ENCODE data around the gene RBP4.

RBP4 gene

DNA sequence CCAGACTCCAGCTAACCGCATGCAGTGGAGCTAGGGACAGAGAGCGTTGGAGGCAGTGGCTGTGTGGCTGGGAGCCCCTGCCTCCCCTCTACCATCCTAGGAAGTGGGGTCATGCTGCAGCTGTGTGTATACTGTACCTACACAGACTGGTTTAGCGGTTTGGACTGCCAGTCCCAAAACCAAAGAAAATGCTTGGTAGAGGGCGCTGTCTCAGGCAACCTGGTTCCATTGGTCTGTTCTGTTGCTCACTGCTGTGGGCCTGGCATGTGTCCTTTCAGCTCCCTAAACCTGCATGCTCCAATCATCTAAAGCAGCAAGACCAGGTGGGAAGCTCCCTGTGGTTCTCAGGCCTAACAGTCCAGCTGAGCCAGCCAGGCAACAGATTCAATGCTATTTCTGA, 4.5 kb downstream of the RBP4 start:
- H3K27me3 ChIP-seq, result peaks cover 0 to 7% of the 10 kb centered on the region in 2 donors
- no peaks in the 10 kb centered on the region for H3K36me3 ChIP-seq
- H3K4me1 ChIP-seq, result peaks cover 0 to 13% (median 8%) of the 10 kb centered on the region in 4 donors
- intact Hi-C loops (cut with DNase I; ENCODE audit: low total_unique reads), result no loop called here
- no peaks in the 10 kb centered on the region for H3K9me3 ChIP-seq
- TF ChIP-seq, protein P1, sequence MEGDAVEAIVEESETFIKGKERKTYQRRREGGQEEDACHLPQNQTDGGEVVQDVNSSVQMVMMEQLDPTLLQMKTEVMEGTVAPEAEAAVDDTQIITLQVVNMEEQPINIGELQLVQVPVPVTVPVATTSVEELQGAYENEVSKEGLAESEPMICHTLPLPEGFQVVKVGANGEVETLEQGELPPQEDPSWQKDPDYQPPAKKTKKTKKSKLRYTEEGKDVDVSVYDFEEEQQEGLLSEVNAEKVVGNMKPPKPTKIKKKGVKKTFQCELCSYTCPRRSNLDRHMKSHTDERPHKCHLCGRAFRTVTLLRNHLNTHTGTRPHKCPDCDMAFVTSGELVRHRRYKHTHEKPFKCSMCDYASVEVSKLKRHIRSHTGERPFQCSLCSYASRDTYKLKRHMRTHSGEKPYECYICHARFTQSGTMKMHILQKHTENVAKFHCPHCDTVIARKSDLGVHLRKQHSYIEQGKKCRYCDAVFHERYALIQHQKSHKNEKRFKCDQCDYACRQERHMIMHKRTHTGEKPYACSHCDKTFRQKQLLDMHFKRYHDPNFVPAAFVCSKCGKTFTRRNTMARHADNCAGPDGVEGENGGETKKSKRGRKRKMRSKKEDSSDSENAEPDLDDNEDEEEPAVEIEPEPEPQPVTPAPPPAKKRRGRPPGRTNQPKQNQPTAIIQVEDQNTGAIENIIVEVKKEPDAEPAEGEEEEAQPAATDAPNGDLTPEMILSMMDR (IDR thresholded peaks at IDR 0.05), result no peak
- no peak overlapping the region for H3K27ac ChIP-seq
- no peak overlapping the region for H3K4me3 ChIP-seq
- no peak for DNase-seq

DNA sequence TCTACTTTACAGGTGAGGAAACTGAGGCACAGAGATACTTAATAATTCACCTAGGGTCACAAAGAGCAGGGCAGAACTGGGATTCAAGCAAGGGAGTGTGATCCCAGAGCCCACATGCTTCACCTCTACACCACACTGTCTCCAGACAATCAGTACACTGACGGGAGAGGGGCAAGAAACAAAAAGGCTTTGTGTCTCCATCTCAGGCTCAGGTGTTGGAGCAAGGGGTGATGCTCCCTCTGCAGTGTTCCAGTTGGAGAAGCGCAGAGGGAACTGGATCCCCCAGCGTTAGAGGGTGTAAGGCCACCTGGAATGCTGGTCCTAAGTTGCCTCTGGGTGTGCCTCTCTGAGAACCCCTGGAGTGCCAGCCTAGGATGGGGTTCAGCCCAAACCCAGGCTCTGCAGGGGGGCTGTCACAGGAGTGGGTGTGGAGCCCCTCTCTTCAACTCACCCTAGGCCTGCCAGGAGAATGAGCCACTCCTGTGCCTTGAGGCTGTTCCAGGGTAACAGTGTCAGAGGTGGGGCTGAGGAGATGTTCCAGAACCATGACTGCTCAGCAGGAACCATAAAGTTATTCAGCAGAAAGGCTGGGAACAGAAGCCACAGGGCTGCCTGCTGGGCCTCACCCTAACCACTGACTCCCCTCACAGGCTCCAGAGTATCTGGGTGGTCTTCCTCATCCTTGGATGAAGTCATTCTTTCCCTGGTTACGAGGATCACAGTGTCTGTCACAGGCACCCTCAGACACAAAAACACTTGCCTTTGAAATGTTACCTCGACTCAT, 5.5 kb downstream of the RBP4 start:
- intact Hi-C loops (cut with DNase I; ENCODE audit: low total_unique reads), result no loop called here
- H3K27ac ChIP-seq, result no peak overlapping the region
- H3K4me1 ChIP-seq, result peaks cover 0 to 4% (median 1%) of the 10 kb centered on the region in 4 donors
- no peak overlapping the region for H3K4me3 ChIP-seq
- peaks cover 0 to 1% of the 10 kb centered on the region in 2 donors for H3K27me3 ChIP-seq
- no peak for DNase-seq
- no peaks in the 10 kb centered on the region for H3K9me3 ChIP-seq
- H3K36me3 ChIP-seq, result no peaks in the 10 kb centered on the region
- TF ChIP-seq, protein P1 (IDR thresholded peaks at IDR 0.05), result no peak

DNA sequence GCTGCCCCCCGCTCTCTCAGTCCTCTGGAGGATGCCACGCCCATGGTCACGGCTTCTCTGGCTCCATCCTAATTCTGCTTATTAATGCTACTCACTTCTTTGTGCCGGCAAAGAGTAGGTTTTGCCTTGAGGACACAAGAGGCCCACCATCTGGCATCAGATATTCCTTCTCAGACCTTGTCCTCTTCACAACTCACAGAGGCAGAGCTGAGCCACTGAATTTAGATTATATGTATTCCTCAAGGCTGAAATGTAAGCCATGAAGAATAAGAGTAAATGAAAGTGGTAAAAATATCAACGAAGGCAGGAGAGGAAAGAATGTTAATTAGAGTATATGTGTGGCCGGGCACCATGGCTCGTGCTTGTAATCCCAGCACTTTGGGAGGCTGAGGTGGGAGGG, 6.5 kb downstream of the RBP4 start:
- H3K9me3 ChIP-seq, result no peaks in the 10 kb centered on the region
- TF ChIP-seq, protein P1 (IDR thresholded peaks at IDR 0.05), result no peak
- no peak overlapping the region for H3K27ac ChIP-seq
- H3K36me3 ChIP-seq, result no peaks in the 10 kb centered on the region
- no peaks in the 10 kb centered on the region for H3K27me3 ChIP-seq
- DNase-seq, result no peak
- H3K4me1 ChIP-seq, result no peaks in the 10 kb centered on the region
- intact Hi-C loops (cut with DNase I; ENCODE audit: low total_unique reads), result no loop called here
- no peak overlapping the region for H3K4me3 ChIP-seq

DNA sequence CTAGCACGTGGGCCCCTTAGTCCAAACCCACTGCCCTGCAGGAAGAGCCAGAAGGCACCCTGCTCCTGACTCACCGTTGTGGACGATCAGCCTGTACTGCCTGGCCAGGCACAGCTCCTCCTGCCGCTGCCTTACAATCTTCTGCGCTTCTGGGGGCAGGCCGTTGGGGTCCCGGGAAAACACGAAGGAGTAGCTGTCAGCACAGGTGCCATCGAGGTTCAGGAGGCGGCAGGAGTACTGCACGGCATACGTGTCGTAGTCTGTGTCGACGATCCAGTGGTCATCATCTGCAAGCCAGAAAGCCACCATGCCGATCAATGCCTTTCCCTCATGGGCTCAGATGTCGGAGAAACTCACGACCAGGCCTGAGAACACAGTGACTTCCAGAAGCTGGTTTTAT, 7.3 kb downstream of the RBP4 start:
- Histone ChIP-seq H3K36me3 (no peaks in the 10 kb centered on the region), H3K27me3 (peaks cover 0 to 3% of the 10 kb centered on the region in 2 donors), H3K4me1 (no peaks in the 10 kb centered on the region), H3K4me3 (no peak overlapping the region), H3K27ac (no peak overlapping the region), H3K9me3 (no peaks in the 10 kb centered on the region)
- no peak for DNase-seq
- intact Hi-C loops (cut with DNase I; ENCODE audit: low total_unique reads), result no loop called here
- TF ChIP-seq, protein P1 (IDR thresholded peaks at IDR 0.05), result no peak

DNA sequence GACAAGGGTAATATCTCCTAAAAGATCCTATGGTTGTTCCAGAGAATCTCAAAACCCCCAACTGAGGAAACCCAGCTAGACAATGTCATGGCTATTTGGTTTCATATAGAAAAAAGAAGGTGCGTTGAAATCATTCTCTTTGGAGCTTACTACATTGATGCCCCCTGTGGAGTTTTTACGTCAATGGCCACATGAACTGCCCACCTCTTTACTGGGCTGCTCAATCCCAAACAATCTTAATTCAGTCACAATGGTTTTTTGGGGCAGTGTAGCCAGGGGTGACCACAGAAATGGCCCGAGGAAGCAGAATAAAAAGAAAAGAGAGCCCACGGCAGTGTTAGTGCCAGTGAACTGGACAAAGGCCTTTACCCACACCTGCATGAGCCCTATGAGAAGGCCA, 7.8 kb downstream of the RBP4 start:
- no peaks in the 10 kb centered on the region for H3K9me3 ChIP-seq
- H3K4me1 ChIP-seq, result no peaks in the 10 kb centered on the region
- H3K4me3 ChIP-seq, result no peak overlapping the region
- H3K27ac ChIP-seq, result no peak overlapping the region
- DNase-seq, result no peak
- TF ChIP-seq, protein P1 (IDR thresholded peaks at IDR 0.05), result no peak
- intact Hi-C loops (cut with DNase I; ENCODE audit: low total_unique reads), result no loop called here
- no peaks in the 10 kb centered on the region for H3K36me3 ChIP-seq
- peaks cover 0 to 3% of the 10 kb centered on the region in 2 donors for H3K27me3 ChIP-seq
